GM19023 (cell line): ENCODE results near the gene YJEFN3.

Source experiments
- ATAC-seq: cut with Tn5 transposase; IDR thresholded peaks from one replicate; pipeline ENCODE4 v1.9.1; 2021; ENCODE audit warnings: mild to moderate bottlenecking, moderate library complexity; ENCODE audit not compliant: unreplicated experiment

YJEFN3 gene

GRCh38 chr19:19495614-19496603, 32.8 kb upstream of the YJEFN3 start:
- ATAC-seq = no peak

DNA sequence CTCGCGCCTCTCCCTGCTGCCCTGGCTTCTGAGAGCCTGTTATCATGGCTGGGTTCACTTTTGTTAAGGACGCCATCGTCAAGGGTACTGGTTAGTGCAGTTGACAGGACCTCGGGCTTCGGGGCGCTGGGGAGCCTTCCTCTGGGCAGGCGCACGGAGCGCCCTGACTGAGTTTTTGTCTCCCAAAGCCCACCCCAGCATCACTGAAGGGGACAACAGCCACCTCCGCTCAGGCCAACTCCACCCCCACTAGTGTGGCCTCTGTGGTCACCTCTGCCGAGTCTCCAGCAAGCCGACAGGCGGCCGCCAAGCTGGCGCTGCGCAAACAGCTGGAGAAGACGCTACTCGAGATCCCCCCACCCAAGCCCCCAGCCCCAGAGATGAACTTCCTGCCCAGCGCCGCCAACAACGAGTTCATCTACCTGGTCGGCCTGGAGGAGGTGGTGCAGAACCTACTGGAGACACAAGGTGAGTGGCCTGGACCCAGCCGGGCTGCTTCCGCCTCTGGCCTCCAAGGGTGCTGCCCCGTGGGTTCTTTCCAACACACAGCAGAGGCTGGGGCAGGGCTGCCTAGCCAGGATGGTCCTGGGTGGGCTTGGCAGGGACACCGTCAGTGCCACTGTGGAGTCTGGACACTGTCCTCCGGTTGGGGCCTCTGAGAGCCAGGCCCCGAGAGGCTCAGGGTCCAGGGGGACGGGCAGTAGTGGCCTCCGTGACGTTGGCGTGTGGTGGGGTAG, 30.3 kb upstream of the YJEFN3 start:
- ATAC-seq = no peak

GRCh38 chr19:19499272-19499995, 29.3 kb upstream of the YJEFN3 start:
- no peak for ATAC-seq

GRCh38 chr19:19500975-19501644, 27.6 kb upstream of the YJEFN3 start:
- ATAC-seq = no peak

DNA sequence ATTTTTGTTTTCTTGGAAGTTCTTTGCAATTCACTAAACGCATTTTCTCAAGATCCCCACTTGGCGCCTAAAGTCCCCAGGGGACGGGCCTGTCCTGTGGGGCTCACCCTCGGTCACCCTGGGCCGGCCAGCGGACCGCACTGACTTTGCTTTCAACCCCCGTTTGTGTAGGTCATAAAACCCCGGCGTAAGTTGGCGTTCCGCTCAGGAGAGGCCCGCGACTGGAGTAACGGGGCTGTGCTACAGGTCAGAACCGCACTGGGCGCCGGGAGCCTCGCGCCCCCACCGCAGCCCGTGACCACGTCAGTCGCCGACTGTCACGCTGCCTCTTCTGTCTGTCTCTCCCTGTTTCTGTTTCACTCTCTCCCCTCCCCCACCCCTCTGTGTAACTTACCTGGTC, 26.9 kb upstream of the YJEFN3 start:
- no peak for ATAC-seq

DNA sequence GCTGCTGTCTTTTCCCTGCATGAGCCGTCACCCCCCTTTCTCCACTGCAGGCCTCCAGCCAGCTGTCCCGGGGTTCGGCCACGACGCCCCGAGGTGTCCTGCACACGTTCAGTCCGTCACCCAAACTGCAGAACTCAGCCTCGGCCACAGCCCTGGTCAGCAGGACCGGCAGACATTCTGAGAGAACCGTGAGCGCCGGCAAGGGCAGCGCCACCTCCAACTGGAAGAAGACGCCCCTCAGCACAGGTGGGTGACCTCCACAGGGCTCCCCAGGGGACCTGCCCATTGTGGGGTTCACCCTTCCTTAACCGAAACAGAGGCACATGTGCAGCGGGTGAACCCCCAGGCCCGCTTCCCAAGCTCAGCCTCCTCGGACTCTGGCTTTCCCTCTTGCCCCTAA, 26.4 kb upstream of the YJEFN3 start:
- no peak for ATAC-seq

DNA sequence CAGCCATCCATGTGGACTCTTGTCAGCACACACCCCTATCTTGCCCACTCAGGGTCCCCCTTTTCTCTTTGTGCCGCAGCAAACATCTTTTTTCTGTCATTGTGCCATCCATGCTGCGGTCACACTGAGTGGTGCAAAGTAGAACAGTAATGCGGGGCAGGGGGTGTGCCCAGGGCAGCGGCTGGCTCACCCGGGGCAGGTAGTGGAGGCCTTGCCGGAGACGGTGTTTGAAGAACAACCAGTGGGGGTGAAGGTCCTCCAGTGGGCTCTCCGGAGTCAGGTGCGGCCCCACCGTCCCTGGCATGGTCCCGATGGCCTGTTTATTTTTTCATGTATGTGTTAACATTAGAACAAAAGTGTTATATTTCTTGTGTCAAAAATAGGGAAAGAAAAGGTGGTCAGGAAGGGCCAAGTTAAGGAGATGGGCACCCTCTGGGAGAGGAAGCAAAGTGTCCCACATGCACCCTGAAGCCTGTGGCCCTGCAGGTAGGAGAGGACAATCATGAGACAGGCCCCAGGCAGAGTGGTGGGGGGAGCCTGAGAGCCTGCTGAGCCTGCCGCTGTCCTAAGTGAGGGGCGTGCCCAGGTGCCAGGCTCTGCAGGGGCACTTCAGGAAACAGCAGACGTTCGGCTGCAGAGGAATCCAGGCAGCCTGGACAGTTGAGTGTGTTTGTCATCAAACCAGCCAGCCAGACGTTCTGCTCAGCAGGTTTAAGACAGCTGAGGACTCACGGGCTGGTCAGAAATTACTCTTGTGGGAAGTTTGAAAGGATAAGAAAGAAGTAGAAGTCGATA, 25.7 kb upstream of the YJEFN3 start:
- no peak for ATAC-seq

DNA sequence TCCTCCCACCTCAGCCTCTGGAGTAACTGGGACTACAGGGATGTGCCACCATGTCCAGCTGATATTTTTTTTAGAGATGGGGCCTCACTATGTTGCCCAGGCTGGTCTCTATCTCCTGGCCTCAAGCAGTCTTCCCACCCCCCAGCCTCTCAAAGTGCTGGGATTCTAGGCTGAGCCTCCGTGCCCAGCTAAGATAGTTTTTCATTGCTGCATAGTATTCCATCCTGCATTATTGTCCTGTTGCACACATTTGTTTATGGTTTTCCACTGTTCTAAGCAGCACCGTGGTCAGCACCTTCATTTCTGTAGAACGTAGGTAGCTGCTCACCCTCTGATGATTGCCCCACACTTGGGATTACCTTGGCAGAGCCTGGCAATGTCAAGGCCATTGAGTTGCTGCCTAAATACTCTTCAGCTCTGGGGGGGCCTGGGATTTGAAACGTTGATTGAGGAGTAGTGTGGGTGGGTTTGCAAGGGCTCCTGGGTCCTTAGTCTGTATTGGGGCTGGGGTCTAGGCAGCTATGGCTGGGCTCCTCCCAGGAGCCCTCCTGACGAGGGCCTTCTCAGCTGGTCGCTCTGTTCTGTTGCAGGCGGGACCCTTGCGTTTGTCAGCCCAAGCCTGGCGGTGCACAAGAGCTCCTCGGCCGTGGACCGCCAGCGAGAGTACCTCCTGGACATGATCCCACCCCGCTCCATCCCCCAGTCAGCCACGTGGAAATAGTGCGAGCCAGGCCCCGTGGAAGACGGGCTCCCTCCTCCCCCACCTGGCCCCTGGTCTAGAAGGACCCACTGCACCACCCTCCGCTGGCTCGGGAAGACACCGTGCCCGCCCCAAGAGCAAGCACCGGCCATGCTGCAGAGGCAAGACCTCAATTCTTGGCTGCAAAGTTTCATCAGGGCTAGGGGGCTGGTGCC, 23.7 kb upstream of the YJEFN3 start:
- ATAC-seq = no peak

GRCh38 chr19:19505669-19506326, 22.9 kb upstream of the YJEFN3 start:
- ATAC-seq = no peak

- no peak for ATAC-seq
Measured at GRCh38 chr19:19506592-19506991, 22.1 kb upstream of the YJEFN3 start.

GRCh38 chr19:19507354-19507753, 21.4 kb upstream of the YJEFN3 start:
- no peak for ATAC-seq

DNA sequence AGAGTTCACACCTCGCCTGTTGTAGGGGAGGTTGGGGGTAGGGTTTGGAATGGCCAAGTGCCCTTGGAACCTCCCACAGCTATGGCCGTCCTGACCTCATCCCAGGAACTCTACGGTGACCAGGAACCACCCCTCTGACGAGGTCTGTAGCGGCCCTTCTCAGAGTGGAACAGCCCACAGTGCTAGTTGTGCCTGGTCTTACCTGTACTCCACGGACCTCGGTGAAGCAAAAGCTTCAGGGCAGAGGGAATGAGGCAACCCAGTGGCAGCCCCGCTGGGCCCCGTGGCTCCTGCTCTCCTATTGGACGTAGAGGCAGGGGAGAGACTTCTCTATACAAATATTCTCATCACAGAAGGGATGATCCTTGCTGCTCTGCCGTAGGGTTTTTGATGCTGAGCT, 20.5 kb upstream of the YJEFN3 start:
- no peak for ATAC-seq

DNA sequence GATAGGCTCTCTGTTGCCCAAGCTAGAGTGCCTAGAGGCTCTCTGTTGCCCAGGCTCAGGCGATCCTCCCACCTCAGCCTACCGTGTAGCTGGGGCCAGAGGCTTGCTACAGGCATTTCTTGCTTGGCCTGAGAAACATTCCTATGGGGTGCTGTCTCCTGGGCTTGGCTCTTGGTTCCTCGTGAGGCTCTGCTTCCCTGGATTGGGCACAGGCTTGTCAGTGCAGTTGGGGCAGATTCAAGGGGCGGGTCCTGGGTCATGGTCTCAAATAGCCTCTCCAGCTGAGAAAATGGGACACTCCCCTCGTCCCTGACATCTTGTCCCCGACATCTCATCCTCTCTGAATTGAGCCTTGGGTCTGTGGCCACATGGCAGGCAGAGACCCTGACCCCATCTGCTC, 18.3 kb upstream of the YJEFN3 start:
- ATAC-seq = no peak

- no peak for ATAC-seq
Measured at GRCh38 chr19:19513682-19514081, 15.0 kb upstream of the YJEFN3 start.

GRCh38 chr19:19514215-19514657, 14.5 kb upstream of the YJEFN3 start:
- ATAC-seq = no peak

- ATAC-seq = no peak
Measured at GRCh38 chr19:19514881-19515641, 13.7 kb upstream of the YJEFN3 start, which contains the start of gene TSSK6. TSS of gene TSSK6 (minus strand) at chr19:19515548. CDS start at chr19:19515427, 121 bp downstream.
